Adrenal gland (tissue), 5 donors: ENCODE data around the gene PPP1R7.

Experiments
- CTCF ChIP-seq, 6 experiments: fragments of 450-650 bp in 4 of 6; fragments of 200-600 bp in 2 of 6; sonication (generic) in 1 of 6; IDR thresholded peaks; 1 replicate in 5 of 6; 2 replicates in 1 of 6; pipeline versions ENCODE4 v1.5.1 to v1.8.0; 2016 to 2021; ENCODE audit warnings: antibody characterized with exemption in 6 of 6, mild to moderate bottlenecking in 2 of 6, moderate library complexity in 1 of 6
- POLR2A ChIP-seq, 2 donors: fragments of 450-650 bp; IDR thresholded peaks; one replicate each; pipeline ENCODE4 v1.6.1; 2017; ENCODE audit warnings: antibody characterized with exemption in 2 of 2, mild to moderate bottlenecking in 2 of 2, moderate library complexity in 1 of 2
- donor health status: DM: no; HTN: no; CAD: no.

GRCh38 chr2:241155936-241156335, 5.7 kb downstream of the PPP1R7 start:
- TF ChIP-seq CTCF (IDR thresholded peaks at IDR 0.05) (no peak), POLR2A (IDR thresholded peaks at IDR 0.05) (no peak)
